K562 (cell line): ENCODE measurements around the gene HIRIP3. TPM values are rescaled to one million over a fixed set of nuclear protein-coding genes. Genes with fewer than 3 reads are reported as not detected.

Source experiments
- C11orf30 ChIP-seq: fragments of 450-650 bp; IDR thresholded peaks from 2 replicates; pipeline ENCODE4 v1.6.1; 2016; ENCODE audit warnings: low read depth, mild to moderate bottlenecking
- CTBP1 ChIP-seq: fragments of 450-650 bp; IDR thresholded peaks from 2 replicates; pipeline ENCODE4 v1.6.1; 2016; ENCODE audit warnings: borderline replicate concordance
- MIER1 ChIP-seq: fragments of 450-650 bp; IDR thresholded peaks from 2 replicates; pipeline ENCODE4 v1.6.1; 2016; ENCODE audit warnings: antibody characterized with exemption, mild to moderate bottlenecking, low read depth
- NR2C2 ChIP-seq, 2 experiments: fragments of 200-800 bp in 1 of 2; sonication (Bioruptor generic) in 1 of 2; sonication (generic) in 1 of 2; formaldehyde crosslinking in 1 of 2; IDR thresholded peaks; 2 replicates each; pipeline versions ENCODE4 v1.6.1 to v1.8.0; 2016 to 2022; ENCODE audit warnings: mild to moderate bottlenecking in 1 of 2, missing compliant biosample characterization in 1 of 2, missing genetic modification characterization in 1 of 2, missing genetic modification reagents in 1 of 2
- PTBP1 ChIP-seq: fragments of 200-400 bp; formaldehyde crosslinking; IDR thresholded peaks from 2 replicates; pipeline ENCODE4 v1.6.1; 2017; ENCODE audit warnings: low read depth, low read length
- SIN3B ChIP-seq: fragments of 450-650 bp; IDR thresholded peaks from 2 replicates; pipeline ENCODE4 v1.6.1; 2017; ENCODE audit warnings: low read depth, mild to moderate bottlenecking, moderate library complexity
- SRSF1 ChIP-seq: fragments of 200-400 bp; formaldehyde crosslinking; IDR thresholded peaks from 2 replicates; pipeline ENCODE4 v1.6.1; 2017; ENCODE audit warnings: mild to moderate bottlenecking, low read depth, low read length, moderate library complexity
- TRIM25 ChIP-seq: fragments of 450-650 bp; IDR thresholded peaks from 2 replicates; pipeline ENCODE4 v1.7.0; 2016; ENCODE audit warnings: borderline replicate concordance
- TSC22D4 ChIP-seq: fragments of 450-650 bp; IDR thresholded peaks from 2 replicates; pipeline ENCODE4 v1.6.1; 2016; ENCODE audit warnings: missing genetic modification characterization, missing biosample characterization, control low read depth
- U2AF1 ChIP-seq: fragments of 200-400 bp; formaldehyde crosslinking; optimal IDR thresholded peaks from 2 replicates; pipeline ENCODE3; 2017; ENCODE audit warnings: mild to moderate bottlenecking, low read depth, low read length, moderate library complexity
- ZBTB26 ChIP-seq: fragments of 450-650 bp; formaldehyde crosslinking; IDR thresholded peaks from 2 replicates; pipeline ENCODE4 v1.4.0; 2022; ENCODE audit warnings: missing genetic modification characterization
- ZBTB49 ChIP-seq: sonication (generic); formaldehyde crosslinking; IDR thresholded peaks from 2 replicates; pipeline ENCODE4 v1.8.0; 2022; ENCODE audit warnings: missing genetic modification reagents, mild to moderate bottlenecking, borderline replicate concordance
- ZFX ChIP-seq: sonication (generic); formaldehyde crosslinking; IDR thresholded peaks from 2 replicates; pipeline ENCODE4 v1.8.0; 2022; ENCODE audit warnings: mild to moderate bottlenecking, missing genetic modification reagents, moderate library complexity
- ZNF384 ChIP-seq: IDR thresholded peaks from 2 replicates; pipeline ENCODE4 v1.6.1; 2012; ENCODE audit warnings: low read depth, low read length, improper control_type of control experiment
- ZNF407 ChIP-seq: fragments of 450-650 bp; IDR thresholded peaks from 2 replicates; pipeline ENCODE4 v1.6.1; 2016; ENCODE audit warnings: low read depth
- polyA plus RNA-seq, 8 experiments: library from polyadenylated mRNA; depleted of rRNA in 4 of 8; stranded (reverse) in 5 of 8; unstranded in 3 of 8; fragments of >200 nt; fragmentation: Nextera tagmentation in 2 of 8; fragmentation: Illumina TruSeq in 1 of 8; extraction: Ambion mirVana in 2 of 8; extraction: Trizol in 1 of 8; gene quantifications; 2 replicates each; pipeline versions ENCODE4 v1.2.1 to v1.2.3, GENCODE V29; 2011 to 2014; ENCODE audit warnings: inconsistent platforms in 1 of 8, missing spikeins in 1 of 8
- total RNA-seq, 7 experiments: library from RNA; depleted of rRNA in 6 of 7; stranded (reverse); fragments of >200 nt in 6 of 7; fragmentation: Illumina TruSeq in 2 of 7; extraction: Trizol in 2 of 7; gene quantifications; 2 replicates each; pipeline versions ENCODE4 v1.2.1 to v1.2.3, GENCODE V29; 2011 to 2021; ENCODE audit warnings: low replicate concordance in 1 of 7

Gene HIRIP3
- total and polyA plus RNA-seq, 9 of the 15 experiments (the other 6 are each of a cell fraction or from before 2014, with no cell fraction given) = 3.3 to 38.2 (median 18.2) TPM

- 0 out of 2 replicates have a peak, but pooled peaks have one; percentile 11 for TF ChIP-seq SIN3B
- TF ChIP-seq TSC22D4 = no peak
- no peak for TF ChIP-seq SRSF1
- no peak for TF ChIP-seq ZFX
- no peak for TF ChIP-seq ZNF407
- TF ChIP-seq NR2C2 (CRISPR knock-in tag; IDR thresholded peaks at IDR 0.05) = no peak
- TF ChIP-seq NR2C2 (tag; IDR thresholded peaks at IDR 0.05) = no peak
- TF ChIP-seq MIER1 = peak; percentile 22; the same call in 1 of the 2 replicates
- no peak for TF ChIP-seq U2AF1
- TF ChIP-seq TRIM25 = no peak
- peak; percentile 85; the same call in 1 of the 2 replicates for TF ChIP-seq PTBP1
- TF ChIP-seq ZBTB26 (CRISPR knock-in tag) = no peak
- TF ChIP-seq C11orf30 = no peak
- TF ChIP-seq CTBP1 = no peak
- no peak for TF ChIP-seq ZBTB49 (CRISPR knock-in tag)
- TF ChIP-seq ZNF384 = no peak
These were observed 20.3 kb downstream of the HIRIP3 start (continued) for GRCh38 chr16:29975134-29975538.
